Fibroblast of gingiva (primary cell): ENCODE measurements around the gene HS6ST2.

ENCODE experiments used
- DNase-seq: peaks from one replicate; pipeline ENCODE4 v3.0.0-alpha.2; 2011; ENCODE audit warnings: low read depth

HS6ST2 gene

DNA sequence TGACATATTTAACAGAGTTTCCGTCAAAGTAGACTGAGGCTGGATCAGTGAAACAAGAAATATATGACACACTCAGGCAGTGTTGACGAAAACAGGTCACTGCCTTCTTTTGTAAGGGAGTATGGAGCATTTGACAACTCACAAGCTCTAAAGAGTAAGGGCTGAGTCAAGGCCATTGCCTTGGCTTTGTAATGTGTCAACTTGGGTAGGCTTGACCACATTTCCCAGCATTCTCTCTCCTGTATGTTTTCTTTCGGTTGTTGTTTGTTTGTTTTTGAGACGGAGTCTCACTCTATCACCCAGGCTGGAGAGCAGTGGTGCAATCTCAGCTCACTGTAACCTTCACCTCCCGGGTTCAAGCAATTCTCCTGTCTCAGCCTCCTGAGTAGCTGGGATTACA is 344.6 kb downstream of the HS6ST2 start:
- no peak for DNase-seq

- peak; percentile 4 for DNase-seq
Observed at GRCh38 chrX:132612821-132613564, 345.4 kb downstream of the HS6ST2 start.

- DNase-seq, result no peak
Observed at GRCh38 chrX:132610536-132610935, 347.9 kb downstream of the HS6ST2 start.

GRCh38 chrX:132609362-132609848 is 349.0 kb downstream of the HS6ST2 start:
- no peak for DNase-seq

DNA sequence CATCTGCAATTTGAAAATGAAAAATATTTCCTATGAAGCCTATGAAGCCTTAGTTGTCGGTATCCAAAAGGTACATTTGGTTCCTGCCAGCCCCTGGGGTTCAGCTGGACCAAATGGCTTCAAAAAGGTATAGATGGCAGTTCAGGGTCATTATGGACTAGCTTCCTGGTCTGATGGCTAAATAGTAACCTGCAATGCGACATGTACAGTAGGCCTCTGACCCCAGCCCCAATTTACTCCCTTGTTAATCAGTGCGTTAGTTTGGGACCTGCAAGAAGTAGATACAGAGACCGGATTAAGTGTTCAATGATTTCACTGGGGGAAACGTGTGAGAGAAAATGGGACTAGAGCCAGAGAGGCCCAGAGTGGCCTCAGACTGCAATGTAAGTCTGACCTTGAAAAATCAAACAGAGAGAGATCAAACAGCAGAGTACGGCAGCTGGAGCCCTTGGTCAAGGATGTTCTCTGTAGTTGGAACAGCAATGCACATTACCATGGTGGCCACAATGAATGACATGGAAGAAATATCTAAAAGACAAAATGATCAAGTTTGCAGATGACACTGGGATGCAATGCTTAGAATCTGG is 354.6 kb downstream of the HS6ST2 start:
- DNase-seq, result no peak

- no peak for DNase-seq
Observed at GRCh38 chrX:132602701-132603100, 355.7 kb downstream of the HS6ST2 start.

GRCh38 chrX:132594999-132595398 is 363.4 kb downstream of the HS6ST2 start:
- DNase-seq, result no peak

- no peak for DNase-seq
Observed at GRCh38 chrX:132594129-132594528, 364.3 kb downstream of the HS6ST2 start.

DNA sequence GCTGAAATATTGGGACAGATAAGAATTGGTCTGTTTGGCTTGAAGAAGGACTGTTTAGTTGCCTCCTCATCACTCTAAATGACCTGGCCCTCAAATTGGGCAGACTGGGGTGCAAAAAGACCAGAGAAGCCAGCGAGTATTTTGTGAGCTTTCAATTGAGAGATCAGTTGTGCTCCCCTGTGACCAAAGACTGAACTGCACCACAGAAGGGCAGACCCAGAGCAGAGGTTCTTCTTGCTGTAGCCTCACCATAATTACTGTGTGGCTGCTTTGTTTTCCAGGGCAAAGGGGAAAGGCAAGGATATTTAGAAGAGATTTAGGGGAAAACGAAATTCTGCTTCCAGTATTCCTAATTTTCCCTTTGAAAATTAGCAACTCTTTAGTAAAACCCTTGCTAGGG is 365.5 kb downstream of the HS6ST2 start:
- DNase-seq, result peak; percentile 1

GRCh38 chrX:132591719-132592275 is 366.6 kb downstream of the HS6ST2 start:
- no peak for DNase-seq

- no peak for DNase-seq
Observed at GRCh38 chrX:132590350-132591026, 367.9 kb downstream of the HS6ST2 start.

DNA sequence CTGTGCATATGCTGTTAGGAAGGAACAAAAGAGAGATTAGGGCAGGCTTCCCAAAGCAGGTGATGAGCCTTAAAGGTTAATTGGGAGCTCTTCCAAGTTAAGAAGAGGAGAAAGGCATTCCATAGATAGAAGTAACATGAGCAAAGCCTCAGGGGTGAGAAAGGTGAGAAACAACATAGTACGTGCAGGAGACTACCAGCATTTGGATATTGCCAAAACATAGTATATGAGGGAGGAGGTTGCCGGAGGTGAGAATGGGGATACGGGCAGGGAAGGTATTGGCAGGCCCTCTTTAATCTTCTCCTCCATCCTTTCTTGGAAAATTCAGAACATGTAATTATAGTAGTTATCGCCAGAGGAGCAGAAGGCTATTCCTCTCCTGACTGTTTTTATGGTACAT is 373.5 kb downstream of the HS6ST2 start:
- DNase-seq, result no peak

DNA sequence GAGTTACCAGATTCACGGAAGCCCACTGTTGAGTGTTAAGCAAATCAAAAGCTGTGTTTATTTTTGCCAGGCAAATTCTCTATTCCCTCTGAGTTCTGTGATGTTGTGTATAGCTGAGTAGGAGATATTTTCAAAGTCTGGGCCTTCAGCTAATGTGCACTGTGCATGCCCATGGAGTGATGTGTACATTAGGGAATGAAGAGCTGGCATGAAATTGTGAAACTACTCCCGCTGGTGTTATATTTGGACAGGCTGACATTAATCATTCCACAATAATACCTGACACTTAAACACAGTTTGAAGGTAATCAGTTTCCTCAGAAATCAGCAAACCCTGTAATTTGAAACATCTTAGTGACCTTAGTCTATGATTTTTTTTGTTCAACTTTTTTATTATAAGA is 381.5 kb downstream of the HS6ST2 start:
- DNase-seq, result no peak
